Suprapubic skin (tissue), 3 donors: ENCODE measurements around the gene MCTP1.

Source experiments
- EP300 ChIP-seq: sonication (generic); formaldehyde crosslinking; IDR thresholded peaks from one replicate; pipeline ENCODE4 v1.6.1; 2017; ENCODE audit warnings: antibody characterized with exemption
- TF ChIP-seq, protein P1 (sequence below), 2 donors: fragments of 200-600 bp in 1 of 2; fragments of 450-650 bp in 1 of 2; sonication (generic) in 1 of 2; IDR thresholded peaks; one replicate each; pipeline ENCODE4 v1.5.1; 2016 to 2019; ENCODE audit warnings: antibody characterized with exemption in 2 of 2, mild to moderate bottlenecking in 1 of 2, moderate library complexity in 1 of 2

DNA sequence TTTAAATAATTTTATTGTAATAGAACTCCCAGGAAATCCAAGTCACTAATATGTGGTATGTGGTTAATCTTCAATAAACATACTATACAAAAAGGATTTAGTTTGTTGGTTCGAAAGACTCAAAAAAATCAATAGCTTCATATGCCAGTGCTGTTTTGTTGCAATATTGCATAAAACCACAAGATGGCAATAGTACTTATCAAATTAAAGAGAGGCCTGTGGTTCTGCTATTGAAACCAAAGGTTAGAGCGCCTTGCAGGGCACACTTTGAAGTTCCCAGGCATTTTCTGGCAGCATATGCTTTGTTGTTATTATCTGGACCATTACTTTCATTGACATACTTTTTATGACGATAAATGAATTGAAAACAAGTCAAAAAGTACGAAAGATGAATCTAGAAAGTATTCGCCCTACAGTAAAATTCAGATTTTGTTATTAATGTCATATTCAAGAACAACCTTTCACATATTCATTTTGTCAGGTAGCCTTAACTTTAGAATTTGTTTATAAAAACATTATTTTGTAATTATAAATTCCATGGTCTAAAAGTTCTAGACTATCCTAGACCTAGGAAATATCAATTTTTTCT is 316.3 kb downstream of the MCTP1 start:
- TF ChIP-seq, protein P1, sequence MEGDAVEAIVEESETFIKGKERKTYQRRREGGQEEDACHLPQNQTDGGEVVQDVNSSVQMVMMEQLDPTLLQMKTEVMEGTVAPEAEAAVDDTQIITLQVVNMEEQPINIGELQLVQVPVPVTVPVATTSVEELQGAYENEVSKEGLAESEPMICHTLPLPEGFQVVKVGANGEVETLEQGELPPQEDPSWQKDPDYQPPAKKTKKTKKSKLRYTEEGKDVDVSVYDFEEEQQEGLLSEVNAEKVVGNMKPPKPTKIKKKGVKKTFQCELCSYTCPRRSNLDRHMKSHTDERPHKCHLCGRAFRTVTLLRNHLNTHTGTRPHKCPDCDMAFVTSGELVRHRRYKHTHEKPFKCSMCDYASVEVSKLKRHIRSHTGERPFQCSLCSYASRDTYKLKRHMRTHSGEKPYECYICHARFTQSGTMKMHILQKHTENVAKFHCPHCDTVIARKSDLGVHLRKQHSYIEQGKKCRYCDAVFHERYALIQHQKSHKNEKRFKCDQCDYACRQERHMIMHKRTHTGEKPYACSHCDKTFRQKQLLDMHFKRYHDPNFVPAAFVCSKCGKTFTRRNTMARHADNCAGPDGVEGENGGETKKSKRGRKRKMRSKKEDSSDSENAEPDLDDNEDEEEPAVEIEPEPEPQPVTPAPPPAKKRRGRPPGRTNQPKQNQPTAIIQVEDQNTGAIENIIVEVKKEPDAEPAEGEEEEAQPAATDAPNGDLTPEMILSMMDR (IDR thresholded peaks at IDR 0.05), result peak in 1 of 2 donors; percentile 46
- TF ChIP-seq EP300, result no peak
